Trophoblast cell (in vitro differentiated cells and primary cell): ENCODE data around the gene COL25A1.

Source experiments
- DNase-seq, 2 donors: peaks; one replicate each; pipeline ENCODE4 v3.0.0-alpha.2; 2016
- H2AFZ ChIP-seq: 2 replicates; pipeline ENCODE4 v1.6.1; 2013; ENCODE audit warnings: low read length, moderate library complexity, mild to moderate bottlenecking; ENCODE audit not compliant: insufficient read depth, poor library complexity
- H2AK5ac ChIP-seq: 2 replicates; pipeline ENCODE4 v1.6.1; 2013; ENCODE audit warnings: mild to moderate bottlenecking, low read length
- H2BK120ac ChIP-seq: 2 replicates; pipeline ENCODE4 v1.6.1; 2013; ENCODE audit warnings: low read length, mild to moderate bottlenecking, moderate library complexity; ENCODE audit not compliant: insufficient read depth, poor library complexity
- H2BK12ac ChIP-seq: 2 replicates; pipeline ENCODE4 v1.6.1; 2013; ENCODE audit warnings: mild to moderate bottlenecking, low read length, moderate library complexity
- H2BK5ac ChIP-seq: 2 replicates; pipeline ENCODE4 v1.6.1; 2013; ENCODE audit warnings: low read length, low read depth, moderate library complexity, mild to moderate bottlenecking; ENCODE audit not compliant: poor library complexity
- H3K14ac ChIP-seq: 2 replicates; pipeline ENCODE4 v1.6.1; 2013; ENCODE audit warnings: mild to moderate bottlenecking, low read length
- H3K18ac ChIP-seq: 2 replicates; pipeline ENCODE4 v1.6.1; 2013; ENCODE audit warnings: mild to moderate bottlenecking, low read length
- H3K23ac ChIP-seq: 2 replicates; pipeline ENCODE4 v1.6.1; 2013; ENCODE audit warnings: low read length
- H3K27ac ChIP-seq: 2 replicates; pipeline ENCODE4 v1.5.1; 2013; ENCODE audit warnings: low read depth, mild to moderate bottlenecking, inconsistent platforms, low read length, moderate library complexity
- H3K27me3 ChIP-seq: 2 replicates; pipeline ENCODE4 v1.6.1; 2013; ENCODE audit warnings: inconsistent platforms, mild to moderate bottlenecking, low read length, moderate library complexity; ENCODE audit not compliant: insufficient read depth
- H3K36me3 ChIP-seq, 2 experiments: 1 replicate in 1 of 2; 2 replicates in 1 of 2; pipeline ENCODE4 v1.6.1; 2013; ENCODE audit warnings: low read length in 2 of 2, mild to moderate bottlenecking in 2 of 2, moderate library complexity in 1 of 2; ENCODE audit not compliant: insufficient read depth in 2 of 2, control insufficient read depth in 1 of 2
- H3K4ac ChIP-seq: 2 replicates; pipeline ENCODE4 v1.6.1; 2013; ENCODE audit warnings: low read depth, mild to moderate bottlenecking, low read length, moderate library complexity
- H3K4me1 ChIP-seq, 2 experiments: 1 replicate in 1 of 2; 2 replicates in 1 of 2; pipeline ENCODE4 v1.6.1; 2013; ENCODE audit warnings: low read length in 2 of 2, mild to moderate bottlenecking in 2 of 2, moderate library complexity in 1 of 2; ENCODE audit not compliant: insufficient read depth in 2 of 2, control insufficient read depth in 1 of 2
- H3K4me2 ChIP-seq: 2 replicates; pipeline ENCODE4 v1.6.1; 2013; ENCODE audit warnings: inconsistent platforms, mild to moderate bottlenecking, low read length, moderate library complexity
- H3K4me3 ChIP-seq: 2 replicates; pipeline ENCODE4 v1.5.1; 2013; ENCODE audit warnings: mild to moderate bottlenecking, low read depth, low read length, inconsistent platforms
- H3K79me1 ChIP-seq: one replicate; pipeline ENCODE4 v1.6.1; 2013; ENCODE audit warnings: low read length
- H3K79me2 ChIP-seq: 2 replicates; pipeline ENCODE4 v1.6.1; 2013; ENCODE audit warnings: low read length, mild to moderate bottlenecking; ENCODE audit not compliant: control insufficient read depth, insufficient read depth, poor library complexity
- H3K9ac ChIP-seq: 2 replicates; pipeline ENCODE4 v1.6.1; 2013; ENCODE audit warnings: mild to moderate bottlenecking, low read length
- H3K9me3 ChIP-seq: 2 replicates; pipeline ENCODE4 v1.6.1; 2013; ENCODE audit warnings: low read depth, mild to moderate bottlenecking, control low read depth, inconsistent platforms, low read length; ENCODE audit not compliant: insufficient read depth
- H4K12ac ChIP-seq: 2 replicates; pipeline ENCODE4 v1.6.1; 2013; ENCODE audit warnings: low read depth, mild to moderate bottlenecking, low read length, moderate library complexity
- H4K8ac ChIP-seq: 2 replicates; pipeline ENCODE4 v1.6.1; 2013; ENCODE audit warnings: low read depth, mild to moderate bottlenecking, low read length, moderate library complexity
- H4K91ac ChIP-seq: one replicate; pipeline ENCODE4 v1.6.1; 2013; ENCODE audit warnings: low read depth, mild to moderate bottlenecking, low read length, moderate library complexity
- WGBS: extraction: QIAGEN DNeasy Blood & Tissue Kit; methylation state at CpG from one replicate; pipeline ENCODE4 v1.1.7; 2013; ENCODE audit warnings: missing lambda C conversion rate; ENCODE audit not compliant: insufficient read length, insufficient coverage; ENCODE audit errors: extremely low coverage; 5-methylcytosine and 5-hydroxymethylcytosine counted together

Gene COL25A1

DNA sequence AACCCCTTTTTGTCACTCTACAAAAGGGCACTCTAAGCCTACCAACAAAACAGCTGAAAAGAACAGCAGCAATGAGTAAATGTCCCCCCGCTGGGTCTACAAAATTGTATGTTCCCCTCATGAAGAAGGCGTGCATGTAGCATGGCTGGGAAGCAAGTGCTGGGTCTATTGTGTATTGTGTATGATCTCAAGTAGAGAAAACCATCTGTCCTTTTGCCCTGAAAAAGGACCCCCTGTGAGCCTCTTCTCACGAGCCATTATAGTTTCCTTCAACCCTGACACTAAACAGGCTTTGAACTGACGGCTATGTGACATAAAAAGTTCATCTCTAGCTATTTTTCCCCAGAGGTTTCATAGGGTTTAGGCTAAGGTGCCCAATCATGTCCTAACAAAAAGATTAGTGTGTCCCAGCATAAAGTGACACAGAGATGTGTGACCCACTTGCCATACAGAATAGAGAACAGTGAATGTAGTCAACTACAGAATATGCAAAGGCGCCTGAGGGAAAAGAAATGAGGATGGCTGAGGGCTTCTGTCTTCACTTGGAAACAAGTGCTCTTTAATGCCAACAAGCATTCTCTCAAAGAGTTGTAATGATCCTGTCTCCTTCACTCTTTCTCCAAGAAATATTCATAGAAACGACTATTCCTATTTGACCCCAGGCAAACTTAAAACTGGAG is 27.3 kb downstream of the COL25A1 start:
- Histone ChIP-seq H4K12ac (no peak overlapping the region), H3K27ac (no peak overlapping the region), H3K9me3 (no peaks in the 10 kb centered on the region), H3K4me3 (no peak overlapping the region), H3K4me2 (no peak overlapping the region), H3K23ac (no peak overlapping the region), H3K79me2 (no peaks in the 10 kb centered on the region), H2BK5ac (no peak overlapping the region), H4K8ac (no peak overlapping the region), H2AK5ac (no peak overlapping the region), H3K9ac (no peak overlapping the region), H4K91ac (no peak overlapping the region), H3K14ac (no peak overlapping the region), H3K27me3 (no peaks in the 10 kb centered on the region), H2AFZ (no peak overlapping the region), H3K18ac (no peak overlapping the region), H3K36me3 (no peaks in the 10 kb centered on the region), H2BK12ac (no peak overlapping the region), H3K4ac (no peak overlapping the region), H2BK120ac (no peak overlapping the region), H3K4me1 (no peaks in the 10 kb centered on the region), H3K79me1 (no peaks in the 10 kb centered on the region)
- no peak for DNase-seq
- no CpG with 5 or more reads among the region's 6 CpGs for WGBS

DNA sequence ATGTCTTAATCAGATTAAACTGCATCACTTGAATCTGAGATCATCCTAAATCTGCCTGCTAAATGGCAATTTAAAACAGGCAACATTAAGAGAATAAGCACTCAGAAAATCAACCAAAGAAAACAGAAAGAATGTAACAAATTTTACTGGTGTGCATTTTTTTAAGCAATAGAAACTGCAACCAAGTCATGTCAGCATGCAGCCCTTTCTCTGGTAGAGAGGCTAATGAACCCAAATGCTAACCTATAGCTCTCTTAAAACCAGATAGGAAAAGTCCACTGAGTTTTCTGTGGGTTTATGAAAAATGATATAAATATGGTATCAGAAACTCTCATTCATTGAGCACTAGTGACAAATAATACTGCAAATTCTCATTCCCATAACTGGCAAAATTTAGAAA is 35.6 kb downstream of the COL25A1 start:
- Histone ChIP-seq H3K27ac (no peak overlapping the region), H3K27me3 (no peaks in the 10 kb centered on the region), H2BK120ac (no peak overlapping the region), H3K18ac (no peak overlapping the region), H2AFZ (no peak overlapping the region), H3K79me2 (no peaks in the 10 kb centered on the region), H3K79me1 (no peaks in the 10 kb centered on the region), H3K23ac (no peak overlapping the region), H3K4me1 (no peaks in the 10 kb centered on the region), H3K14ac (no peak overlapping the region), H2AK5ac (no peak overlapping the region), H3K36me3 (no peaks in the 10 kb centered on the region), H2BK5ac (no peak overlapping the region), H4K12ac (no peak overlapping the region), H3K4me3 (no peak overlapping the region), H3K4ac (no peak overlapping the region), H3K9ac (no peak overlapping the region), H3K9me3 (no peaks in the 10 kb centered on the region), H3K4me2 (no peak overlapping the region), H4K91ac (no peak overlapping the region), H4K8ac (no peak overlapping the region), H2BK12ac (no peak overlapping the region)
- DNase-seq, result no peak

GRCh38 chr4:109266236-109266635 is 36.2 kb downstream of the COL25A1 start:
- Histone ChIP-seq H3K14ac (no peak overlapping the region), H2BK120ac (no peak overlapping the region), H3K18ac (no peak overlapping the region), H2AFZ (no peak overlapping the region), H2BK5ac (no peak overlapping the region), H3K4me2 (no peak overlapping the region), H3K4me1 (no peaks in the 10 kb centered on the region), H3K27me3 (no peaks in the 10 kb centered on the region), H4K12ac (no peak overlapping the region), H3K4ac (no peak overlapping the region), H4K91ac (no peak overlapping the region), H2AK5ac (no peak overlapping the region), H3K9ac (no peak overlapping the region), H3K23ac (no peak overlapping the region), H3K9me3 (no peaks in the 10 kb centered on the region), H3K4me3 (no peak overlapping the region), H3K79me2 (no peaks in the 10 kb centered on the region), H4K8ac (no peak overlapping the region), H3K27ac (no peak overlapping the region), H2BK12ac (no peak overlapping the region), H3K79me1 (no peaks in the 10 kb centered on the region), H3K36me3 (no peaks in the 10 kb centered on the region)
- WGBS, result no CpG with 5 or more reads among the region's 3 CpGs
- DNase-seq, result no peak

GRCh38 chr4:109263721-109264120 is 38.7 kb downstream of the COL25A1 start:
- H3K4me1 ChIP-seq, result no peaks in the 10 kb centered on the region
- no peak overlapping the region for H2BK5ac ChIP-seq
- H3K4ac ChIP-seq, result no peak overlapping the region
- no peaks in the 10 kb centered on the region for H3K27me3 ChIP-seq
- no peak overlapping the region for H2BK12ac ChIP-seq
- H3K36me3 ChIP-seq, result no peaks in the 10 kb centered on the region
- H2BK120ac ChIP-seq, result no peak overlapping the region
- H3K9me3 ChIP-seq, result no peaks in the 10 kb centered on the region
- no peak overlapping the region for H4K91ac ChIP-seq
- H3K18ac ChIP-seq, result no peak overlapping the region
- H3K27ac ChIP-seq, result no peak overlapping the region
- no peak overlapping the region for H3K14ac ChIP-seq
- no peaks in the 10 kb centered on the region for H3K79me2 ChIP-seq
- H2AK5ac ChIP-seq, result no peak overlapping the region
- H4K8ac ChIP-seq, result no peak overlapping the region
- no peak overlapping the region for H3K9ac ChIP-seq
- WGBS, result no CpG with 5 or more reads among the region's 4 CpGs
- H4K12ac ChIP-seq, result no peak overlapping the region
- H3K4me3 ChIP-seq, result no peak overlapping the region
- no peak overlapping the region for H3K23ac ChIP-seq
- no peak overlapping the region for H3K4me2 ChIP-seq
- no peaks in the 10 kb centered on the region for H3K79me1 ChIP-seq
- no peak for DNase-seq
- no peak overlapping the region for H2AFZ ChIP-seq
